HG03135 (cell line): ENCODE results near the gene AMBP.
"Not testable (repeated sequence)": the region's sequence is repeated elsewhere in the genome, so short reads cannot be mapped to it uniquely, and the experiment has no call there.

ENCODE experiments used
- ATAC-seq: cut with Tn5 transposase; IDR thresholded peaks from one replicate; pipeline ENCODE4 v1.9.1; 2021; ENCODE audit warnings: mild to moderate bottlenecking, moderate library complexity; ENCODE audit not compliant: unreplicated experiment

Gene AMBP

GRCh38 chr9:114053246-114054005 is 24.7 kb downstream of the AMBP start:
- no peak for ATAC-seq

- no peak for ATAC-seq
Observed at GRCh38 chr9:114051706-114052105, 26.4 kb downstream of the AMBP start.

GRCh38 chr9:114051281-114051680 is 26.8 kb downstream of the AMBP start:
- ATAC-seq, result no peak

- ATAC-seq, result no peak
Observed at GRCh38 chr9:114050646-114051045, 27.5 kb downstream of the AMBP start.

- ATAC-seq, result no peak
Observed at GRCh38 chr9:114050226-114050568, 27.9 kb downstream of the AMBP start.

GRCh38 chr9:114049441-114050225 is 28.5 kb downstream of the AMBP start:
- ATAC-seq, result no peak

- ATAC-seq, result no peak
Observed at GRCh38 chr9:114048533-114049415, 29.3 kb downstream of the AMBP start.

- ATAC-seq, result no peak
Observed at GRCh38 chr9:114047717-114048116, 30.4 kb downstream of the AMBP start.

GRCh38 chr9:114046875-114047274 is 31.2 kb downstream of the AMBP start:
- no peak for ATAC-seq

- no peak for ATAC-seq
Observed at GRCh38 chr9:114046237-114046755, 31.8 kb downstream of the AMBP start.

GRCh38 chr9:114043660-114044059 is 34.4 kb downstream of the AMBP start:
- not testable (repeated sequence) for ATAC-seq

- ATAC-seq, result no peak
Observed at GRCh38 chr9:114039484-114039883, 38.6 kb downstream of the AMBP start.

GRCh38 chr9:114038724-114039313 is 39.3 kb downstream of the AMBP start:
- ATAC-seq, result no peak

GRCh38 chr9:114037961-114038723 is 40.0 kb downstream of the AMBP start:
- ATAC-seq, result no peak

- no peak for ATAC-seq
Observed at GRCh38 chr9:114037249-114037648, 40.9 kb downstream of the AMBP start.

GRCh38 chr9:114035845-114036801 is 42.0 kb downstream of the AMBP start:
- no peak for ATAC-seq

GRCh38 chr9:114035221-114035844 is 42.8 kb downstream of the AMBP start:
- no peak for ATAC-seq

- no peak for ATAC-seq
Observed at GRCh38 chr9:114034661-114035062, 43.4 kb downstream of the AMBP start.
